ENCODE data around the gene HS3ST3B1.

The HS3ST3B1 gene

GRCh38 chr17:14295676-14296075 lies 5.2 kb upstream of the HS3ST3B1 start:
- Histone ChIP-seq H3K9me3 (replicated peaks; ENCODE audit: insufficient read depth, low read length) (no peaks in the 10 kb centered on the region), H3K4me3 (ENCODE audit: low read length) (no peak overlapping the region), H3K27me3 (replicated peaks; ENCODE audit: insufficient read depth, low read length) (peaks cover 2% of the 10 kb centered on the region; the same call in 1 of the 2 replicates), H3K36me3 (replicated peaks; ENCODE audit: insufficient read depth, low read length) (no peaks in the 10 kb centered on the region), H3K4me1 (ENCODE audit: low read length) (no peaks in the 10 kb centered on the region), H2AFZ (ENCODE audit: low read length) (no peak overlapping the region), H3K4me2 (ENCODE audit: low read depth, low read length) (no peak overlapping the region), H3K27ac (ENCODE audit: low read length) (no peak overlapping the region), H3F3A (ENCODE audit: insufficient read depth, low read length) (no peaks in the 10 kb centered on the region), H3K9ac (ENCODE audit: low read length) (no peak overlapping the region), H3K9me2 (replicated peaks; ENCODE audit: insufficient read depth, low read length) (no peaks in the 10 kb centered on the region), H3K79me2 (ENCODE audit: low read length) (no peaks in the 10 kb centered on the region), H4K20me1 (ENCODE audit: insufficient read depth, low read length) (no peaks in the 10 kb centered on the region)
- TF ChIP-seq EZH2 (optimal IDR thresholded peaks at IDR 0.05; ENCODE audit: low read depth, low read length) (no peak), EZH2phosphoT487 (IDR thresholded peaks at IDR 0.05; ENCODE audit: low read length) (no peak), CTCF (IDR thresholded peaks at IDR 0.05; ENCODE audit: low read length) (no peak)
- no peak for DNase-seq

- H3K4me1 ChIP-seq (ENCODE audit: low read length) = no peaks in the 10 kb centered on the region
- H3K4me2 ChIP-seq (ENCODE audit: low read depth, low read length) = no peak overlapping the region
- no peaks in the 10 kb centered on the region for H3K36me3 ChIP-seq (replicated peaks; ENCODE audit: insufficient read depth, low read length)
- H3K9ac ChIP-seq (ENCODE audit: low read length) = no peak overlapping the region
- H3K27ac ChIP-seq (ENCODE audit: low read length) = no peak overlapping the region
- H3K79me2 ChIP-seq (ENCODE audit: low read length) = no peaks in the 10 kb centered on the region
- H3K9me3 ChIP-seq (replicated peaks; ENCODE audit: insufficient read depth, low read length) = no peaks in the 10 kb centered on the region
- no peak for TF ChIP-seq EZH2phosphoT487 (IDR thresholded peaks at IDR 0.05; ENCODE audit: low read length)
- no peak for TF ChIP-seq EZH2 (optimal IDR thresholded peaks at IDR 0.05; ENCODE audit: low read depth, low read length)
- no peak for TF ChIP-seq CTCF (IDR thresholded peaks at IDR 0.05; ENCODE audit: low read length)
- peaks cover 2% of the 10 kb centered on the region; the same call in 1 of the 2 replicates for H3K27me3 ChIP-seq (replicated peaks; ENCODE audit: insufficient read depth, low read length)
- H2AFZ ChIP-seq (ENCODE audit: low read length) = no peak overlapping the region
- no peak overlapping the region for H3K4me3 ChIP-seq (ENCODE audit: low read length)
- H3K9me2 ChIP-seq (replicated peaks; ENCODE audit: insufficient read depth, low read length) = no peaks in the 10 kb centered on the region
- no peak for DNase-seq
- no peaks in the 10 kb centered on the region for H4K20me1 ChIP-seq (ENCODE audit: insufficient read depth, low read length)
- H3F3A ChIP-seq (ENCODE audit: insufficient read depth, low read length) = no peaks in the 10 kb centered on the region
Observed at GRCh38 chr17:14296166-14296910, 4.5 kb upstream of the HS3ST3B1 start.

DNA sequence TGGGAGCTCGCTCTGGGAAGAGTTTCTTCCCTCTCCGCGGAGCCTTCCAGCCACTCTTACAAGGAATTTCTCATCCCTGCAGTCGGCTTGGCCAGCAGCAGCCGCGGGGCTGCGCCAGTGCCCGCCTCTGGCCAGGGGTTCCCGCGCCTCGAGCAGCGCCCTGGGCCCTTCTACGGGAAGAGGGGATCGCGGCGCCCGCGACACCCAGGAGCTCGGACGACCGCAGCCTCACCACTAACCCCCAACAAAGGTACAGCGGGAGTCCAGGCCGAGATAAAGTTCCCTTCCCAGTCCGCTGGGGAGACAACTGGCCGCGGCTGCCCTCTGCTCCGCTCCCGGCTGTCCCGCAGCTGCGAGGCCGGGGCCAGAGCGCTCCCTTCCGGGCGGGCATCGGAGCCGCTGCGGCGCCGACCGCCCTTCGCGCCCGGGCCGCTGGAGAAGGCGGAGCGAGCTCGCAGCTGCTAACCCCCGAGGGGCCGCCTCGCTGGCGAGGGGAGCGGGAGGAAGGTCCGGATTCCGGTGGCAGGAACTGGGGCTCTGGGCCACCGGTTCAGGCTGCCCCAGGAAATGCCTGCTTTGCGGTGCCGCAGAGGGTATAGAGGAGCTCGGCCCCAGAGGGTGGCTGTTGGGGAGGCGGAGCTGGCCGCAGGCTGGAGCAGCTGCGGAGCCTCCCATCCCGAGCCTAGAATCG lies 3.6 kb upstream of the HS3ST3B1 start:
- peaks cover 2% of the 10 kb centered on the region; the same call in 1 of the 2 replicates for H3K27me3 ChIP-seq (replicated peaks; ENCODE audit: insufficient read depth, low read length)
- no peak overlapping the region for H3K4me3 ChIP-seq (ENCODE audit: low read length)
- no peaks in the 10 kb centered on the region for H3K36me3 ChIP-seq (replicated peaks; ENCODE audit: insufficient read depth, low read length)
- H3K9ac ChIP-seq (ENCODE audit: low read length) = no peak overlapping the region
- H3K79me2 ChIP-seq (ENCODE audit: low read length) = no peaks in the 10 kb centered on the region
- H2AFZ ChIP-seq (ENCODE audit: low read length) = no peak overlapping the region
- H3K4me1 ChIP-seq (ENCODE audit: low read length) = no peaks in the 10 kb centered on the region
- no peaks in the 10 kb centered on the region for H3K9me2 ChIP-seq (replicated peaks; ENCODE audit: insufficient read depth, low read length)
- TF ChIP-seq CTCF (IDR thresholded peaks at IDR 0.05; ENCODE audit: low read length) = no peak
- TF ChIP-seq EZH2 (optimal IDR thresholded peaks at IDR 0.05; ENCODE audit: low read depth, low read length) = no peak
- no peak for TF ChIP-seq EZH2phosphoT487 (IDR thresholded peaks at IDR 0.05; ENCODE audit: low read length)
- H4K20me1 ChIP-seq (ENCODE audit: insufficient read depth, low read length) = no peaks in the 10 kb centered on the region
- no peaks in the 10 kb centered on the region for H3K9me3 ChIP-seq (replicated peaks; ENCODE audit: insufficient read depth, low read length)
- no peaks in the 10 kb centered on the region for H3F3A ChIP-seq (ENCODE audit: insufficient read depth, low read length)
- no peak overlapping the region for H3K27ac ChIP-seq (ENCODE audit: low read length)
- H3K4me2 ChIP-seq (ENCODE audit: low read depth, low read length) = no peak overlapping the region
- no peak for DNase-seq
